GM19395 (cell line): ENCODE measurements around the gene CETN2.
"Not testable (repeated sequence)": the region's sequence is repeated elsewhere in the genome, so short reads cannot be mapped to it uniquely, and the experiment has no call there.

Experiments
- ATAC-seq: cut with Tn5 transposase; IDR thresholded peaks from one replicate; pipeline ENCODE4 v1.9.1; 2021; ENCODE audit warnings: mild to moderate bottlenecking, moderate library complexity; ENCODE audit not compliant: unreplicated experiment

Gene CETN2

DNA sequence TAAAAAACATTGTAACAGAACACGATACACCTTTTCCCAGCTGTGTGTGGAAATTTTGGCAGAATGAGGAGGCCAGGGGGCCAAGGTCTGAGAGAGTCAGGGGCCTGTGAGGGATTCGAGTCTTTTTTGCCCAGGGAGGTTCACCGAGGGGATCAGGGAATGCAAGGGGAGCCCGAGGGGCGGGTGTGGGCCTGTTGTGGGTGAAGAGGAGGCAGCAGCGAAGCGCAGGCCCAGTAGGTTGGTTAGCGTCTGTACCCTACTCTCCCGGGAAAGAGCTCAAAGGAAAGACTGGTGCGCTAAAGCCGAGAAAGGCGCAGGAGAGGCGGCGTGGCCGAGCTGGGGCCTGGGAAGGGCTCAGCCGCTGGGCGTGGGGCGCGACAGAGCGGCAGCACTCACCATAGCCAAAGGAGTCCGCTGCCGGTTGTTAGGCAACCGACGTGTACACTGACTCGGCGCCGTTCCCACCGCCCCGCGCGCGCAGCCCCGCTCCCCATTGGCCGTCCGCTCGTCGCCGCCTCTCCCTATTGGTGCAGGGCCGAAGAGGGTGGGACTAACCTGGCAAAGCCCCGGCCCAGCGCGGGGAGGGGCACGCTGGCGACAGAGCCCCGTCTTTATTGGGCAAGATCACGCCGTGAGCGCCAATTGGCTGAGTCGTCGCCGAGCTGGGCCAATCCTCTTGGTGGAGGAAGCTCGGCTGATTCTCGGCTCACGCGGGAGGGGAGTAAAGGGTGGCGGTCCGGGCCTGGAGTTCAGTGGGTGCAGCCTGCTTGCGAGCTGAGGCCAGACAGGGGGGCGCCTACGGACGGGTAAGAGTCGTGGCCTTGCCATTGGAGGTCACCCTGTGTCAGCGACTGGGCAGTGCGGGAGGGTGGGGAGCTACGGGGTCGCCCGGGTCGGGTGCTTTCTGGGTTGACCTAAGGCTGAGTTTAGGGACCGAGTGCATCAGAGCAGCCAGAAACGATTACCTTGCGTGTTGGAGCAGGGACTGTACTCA, at the start of gene CETN2, which contains the start of gene NSDHL:
CETN2 (minus strand) TSS at position 446 of the 994 bp plus-strand sequence; CDS start at position 399, 47 bp downstream.
NSDHL (plus strand) TSS at position 752 of the 994 bp plus-strand sequence. CDS start 15,262 bp downstream, outside the sequence.
- peak; percentile 97 for ATAC-seq

DNA sequence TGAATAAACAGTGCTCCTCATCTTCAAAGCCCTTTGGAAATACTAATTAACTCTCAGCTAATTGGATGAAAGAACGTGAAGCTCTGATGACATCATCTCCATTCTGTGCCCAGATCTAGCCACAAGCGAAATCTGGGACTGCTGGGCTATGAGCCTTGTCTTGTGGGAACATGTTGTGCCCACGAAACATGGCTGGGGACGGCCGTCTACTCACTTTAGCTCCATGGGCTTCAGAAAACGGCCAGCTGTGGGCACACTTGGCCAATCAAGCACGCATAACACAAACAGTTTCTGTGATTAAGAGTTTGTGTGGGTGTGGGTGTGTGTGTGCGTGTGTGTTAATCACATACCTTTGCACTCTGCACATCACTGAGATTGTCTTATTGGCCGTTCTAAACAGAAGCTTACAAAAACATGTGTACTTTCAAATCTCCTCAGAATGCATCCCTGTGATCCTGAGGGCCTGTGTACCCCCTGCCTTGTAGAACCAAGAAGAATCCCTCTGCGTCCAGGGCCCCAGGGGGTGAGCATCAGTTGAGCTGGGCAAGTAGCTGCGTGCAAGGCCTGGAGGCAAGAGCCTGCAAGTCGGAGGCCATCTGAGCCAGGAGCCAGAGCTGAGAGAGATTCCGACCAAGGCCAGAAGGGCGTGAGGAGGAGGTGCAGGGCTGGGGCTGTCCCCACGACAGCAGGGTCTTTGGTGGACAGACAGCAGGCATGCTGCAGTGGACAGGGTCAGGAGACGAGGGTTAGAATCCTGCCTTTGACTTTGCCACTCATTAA, 48.6 kb upstream of the CETN2 start:
- ATAC-seq = no peak

GRCh38 chrX:152876931-152877840, 46.6 kb upstream of the CETN2 start:
- ATAC-seq = no peak

DNA sequence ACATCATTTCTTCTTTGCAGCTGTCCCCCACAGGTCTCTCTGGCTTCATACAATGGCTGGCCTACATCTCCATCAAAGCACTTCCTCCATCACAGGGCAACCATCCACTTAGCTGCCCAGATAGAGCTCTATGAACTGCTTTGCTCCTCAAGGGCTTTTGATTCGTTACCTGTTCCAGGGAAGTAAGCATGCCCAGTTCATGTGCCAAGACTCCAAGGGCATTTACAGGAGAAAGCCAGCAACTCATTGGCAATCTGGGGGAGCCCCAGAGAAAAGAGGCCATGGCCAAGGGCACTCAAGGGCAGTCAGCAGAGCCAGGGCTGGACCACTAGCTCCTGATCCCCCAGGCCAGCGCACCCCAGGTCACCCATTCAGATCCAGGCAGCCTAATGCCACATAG, 42.8 kb upstream of the CETN2 start:
- no peak for ATAC-seq

- no peak for ATAC-seq
These were observed 42.0 kb upstream of the CETN2 start for GRCh38 chrX:152872522-152872921.

DNA sequence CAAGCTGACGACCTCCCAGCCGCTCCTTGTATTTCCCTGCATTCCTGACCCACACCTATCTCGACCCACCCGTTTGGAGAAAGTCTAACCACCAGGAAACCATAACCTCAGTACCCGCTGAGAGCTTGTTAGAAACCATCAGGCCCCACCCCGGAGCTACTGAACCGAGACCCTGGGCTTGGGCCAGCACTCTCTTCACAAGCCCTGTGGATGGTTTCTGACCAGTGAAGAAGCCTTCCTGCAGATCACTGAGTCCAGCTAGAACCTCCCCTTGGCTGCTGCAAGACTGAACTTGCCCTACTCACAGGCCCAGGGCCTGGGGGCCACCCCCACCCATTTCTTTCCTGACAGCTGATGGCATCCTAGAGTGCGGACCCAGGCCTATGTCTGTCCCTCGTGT, 40.7 kb upstream of the CETN2 start:
- no peak for ATAC-seq

DNA sequence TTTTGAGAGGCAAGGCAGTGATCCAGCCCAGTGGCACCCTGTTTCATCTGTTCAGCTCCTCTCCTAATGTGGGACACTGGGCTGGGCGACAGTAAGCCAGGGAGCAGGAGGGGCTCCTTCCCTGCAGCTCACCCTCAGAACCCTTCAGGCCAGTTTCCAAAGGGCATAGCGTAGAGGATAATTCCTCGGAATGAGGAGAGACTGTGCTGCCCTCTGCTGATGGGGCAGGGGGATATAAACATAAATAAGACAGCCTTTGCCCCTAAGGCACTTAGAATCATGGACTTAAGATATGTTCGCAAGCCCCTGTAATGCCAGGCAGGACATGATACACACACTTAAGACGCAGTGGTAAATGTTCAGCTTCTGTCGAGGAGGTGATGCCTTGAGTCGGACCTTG, 39.4 kb upstream of the CETN2 start:
- ATAC-seq = no peak

DNA sequence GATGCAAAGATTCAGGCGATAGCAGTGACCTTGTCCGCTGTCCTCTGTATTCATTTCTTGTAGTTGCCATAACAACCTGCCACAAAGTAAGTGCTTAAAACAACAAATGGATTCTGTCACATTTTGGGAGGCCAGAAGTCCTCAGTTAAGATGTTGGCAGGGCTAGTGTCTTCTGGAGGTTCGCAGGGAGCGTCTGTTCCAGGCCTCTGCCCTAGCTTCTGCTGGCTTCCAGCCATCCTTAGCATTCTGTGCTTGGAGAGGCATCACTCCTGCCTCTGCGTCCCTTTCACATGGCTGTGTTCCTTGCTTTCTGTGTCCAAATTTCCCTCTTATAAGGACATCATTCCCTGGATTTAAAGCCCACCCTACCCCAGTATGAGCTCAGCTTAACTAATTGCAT, 35.8 kb upstream of the CETN2 start:
- ATAC-seq = no peak

GRCh38 chrX:152865232-152865920, 34.8 kb upstream of the CETN2 start:
- no peak for ATAC-seq

DNA sequence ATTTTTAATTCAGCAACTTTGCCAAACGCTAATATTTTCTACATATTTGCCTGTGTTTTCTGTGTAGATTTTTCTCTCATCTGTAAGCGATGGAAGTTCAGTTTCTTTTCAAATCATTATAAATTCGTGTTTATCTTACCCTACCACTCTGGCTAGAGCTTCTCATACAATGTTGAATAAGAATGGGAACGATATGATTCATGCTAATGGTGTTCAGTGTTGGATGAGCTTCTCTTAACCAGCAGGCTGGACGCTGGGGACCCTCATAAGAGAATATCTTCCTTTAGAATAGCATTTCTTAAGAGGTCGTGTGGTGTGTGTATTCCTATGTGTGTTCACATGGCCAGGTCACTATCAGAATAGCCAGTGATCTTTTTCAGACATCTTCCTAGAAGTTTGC, 31.3 kb upstream of the CETN2 start:
- ATAC-seq = no peak

DNA sequence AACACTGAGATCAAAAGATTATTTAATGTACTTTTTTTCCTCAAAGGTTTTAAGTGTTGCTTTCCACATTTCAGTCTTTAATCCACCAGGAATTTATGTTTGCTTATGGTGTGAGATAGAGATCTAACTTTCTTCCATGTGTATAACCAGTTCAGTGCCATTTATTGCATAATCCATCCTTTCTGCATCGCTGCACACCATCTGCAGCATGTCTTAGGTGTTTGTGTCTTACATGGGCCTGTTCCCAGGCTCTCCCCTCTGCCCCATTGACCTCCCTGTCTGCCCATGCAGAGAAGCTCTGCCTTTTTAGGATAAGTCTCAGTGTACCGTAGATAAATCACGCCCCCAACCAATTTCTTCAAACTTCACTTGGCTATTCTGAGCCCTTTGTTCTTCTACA, 30.6 kb upstream of the CETN2 start:
- no peak for ATAC-seq

DNA sequence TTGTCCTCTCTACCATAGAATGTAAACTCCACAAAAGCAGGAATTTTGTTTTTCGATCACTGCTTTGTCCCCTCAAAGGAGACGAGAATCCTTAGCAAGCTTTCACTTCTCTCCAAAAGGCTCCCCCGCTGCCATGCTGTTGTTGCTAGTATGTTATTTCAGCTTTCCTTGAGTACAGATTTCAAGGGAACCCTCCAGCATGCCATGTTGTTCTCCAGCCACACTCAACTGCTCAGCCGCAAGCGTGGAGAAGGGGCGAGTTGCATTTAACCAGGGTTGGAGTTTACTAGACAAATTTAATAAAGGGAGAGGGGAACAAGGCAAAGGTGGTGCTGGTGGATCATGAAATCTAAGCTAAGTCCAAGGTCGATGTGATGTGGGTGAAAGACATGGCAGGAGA, 23.4 kb upstream of the CETN2 start:
- ATAC-seq = no peak

DNA sequence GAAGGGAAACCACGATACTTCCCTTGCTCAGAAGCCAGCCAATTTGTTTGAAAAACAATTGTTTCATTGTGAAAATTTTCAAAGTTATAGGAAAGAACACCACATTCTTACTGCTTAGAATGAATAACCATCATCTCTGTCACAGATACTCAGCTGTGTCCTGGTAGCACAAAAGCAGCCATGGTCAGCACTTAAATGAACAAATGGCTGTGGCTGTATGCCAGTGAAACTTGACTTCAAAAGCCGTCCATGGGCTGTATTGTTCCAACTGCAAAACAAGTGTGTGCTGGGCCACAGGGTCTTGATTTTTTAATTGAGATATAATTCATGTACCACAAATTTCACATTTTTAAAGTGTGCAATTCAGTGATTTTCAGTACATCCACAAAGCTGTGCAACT, 19.9 kb upstream of the CETN2 start:
- ATAC-seq = no peak

DNA sequence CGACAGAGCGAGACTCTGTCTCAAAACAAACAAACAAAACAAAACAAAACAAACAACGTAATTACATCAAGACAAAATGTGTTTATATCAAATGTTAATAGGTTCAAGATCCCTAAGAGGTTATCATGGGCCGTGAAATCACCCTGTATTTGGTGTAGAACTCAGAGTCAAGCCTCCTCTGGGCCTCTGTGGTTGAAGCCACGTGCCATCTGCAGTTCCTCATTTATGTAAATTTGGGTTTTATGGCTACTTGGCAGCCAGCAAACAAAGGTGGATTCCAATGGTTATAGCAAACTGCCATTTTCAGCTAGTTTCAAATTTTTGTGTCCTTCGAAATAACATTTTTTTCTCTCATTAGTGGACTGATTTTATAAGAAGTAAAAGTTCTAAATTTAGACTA, 16.7 kb upstream of the CETN2 start:
- no peak for ATAC-seq

GRCh38 chrX:152845618-152846240, 15.2 kb upstream of the CETN2 start:
- no peak for ATAC-seq

DNA sequence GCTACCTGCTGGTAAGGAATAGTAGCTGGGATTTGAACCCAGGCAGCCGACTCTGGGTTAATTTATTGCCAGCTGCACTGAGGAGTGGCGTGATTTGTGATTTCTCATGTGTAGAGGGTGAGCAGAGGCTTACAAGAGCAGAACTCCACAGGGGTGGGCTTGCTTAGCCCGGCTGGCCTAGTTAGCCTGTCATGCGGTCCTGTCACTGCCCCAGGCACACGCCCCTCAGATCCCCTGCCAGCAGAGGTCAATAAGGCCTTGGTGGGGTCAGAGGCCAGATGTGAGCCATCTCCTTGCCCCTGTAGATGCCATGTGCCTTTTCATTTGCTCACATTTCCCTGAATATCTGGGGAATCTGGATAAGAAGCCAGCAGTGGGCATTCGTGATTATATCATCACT, 13.7 kb upstream of the CETN2 start:
- ATAC-seq = no peak

GRCh38 chrX:152843852-152844251, 13.3 kb upstream of the CETN2 start:
- no peak for ATAC-seq

GRCh38 chrX:152842772-152843338, 12.3 kb upstream of the CETN2 start:
- ATAC-seq = no peak

DNA sequence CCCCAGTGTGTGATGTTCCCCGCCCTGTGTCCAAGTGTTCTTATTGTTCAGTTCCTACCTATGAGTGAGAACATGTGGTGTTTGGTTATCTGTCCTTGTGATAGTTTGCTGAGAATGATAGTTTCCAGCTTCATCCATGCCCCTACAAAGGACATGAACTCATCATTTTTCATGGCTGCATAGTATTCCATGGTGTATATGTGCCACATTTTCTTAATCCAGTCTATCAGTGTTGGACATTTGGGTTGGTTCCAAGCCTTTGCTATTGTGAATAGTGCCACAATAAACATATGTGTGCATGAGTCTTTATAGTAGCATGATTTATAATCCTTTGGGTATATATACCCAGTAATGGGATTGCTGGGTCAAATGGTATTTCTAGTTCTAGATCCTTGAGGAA, 4.9 kb upstream of the CETN2 start:
- not testable (repeated sequence) for ATAC-seq
